H1 (cell line): ENCODE data around the gene MICA. TPM values are rescaled to one million over a fixed set of nuclear protein-coding genes. Genes with fewer than 3 reads are reported as not detected.
A peak's percentile ranks its signal among the peaks of the same experiment; 100 is the strongest.

ENCODE experiments used
- CTCF ChIA-PET: fragments of 300-600 bp; sonication (Branson Sonifier 250); formaldehyde crosslinking; loops from one replicate; lab custom pipeline; 2021; ENCODE audit not compliant: partially characterized antibody; lab: Charles Lee
- POLR2A ChIA-PET: fragments of 300-600 bp; sonication (Branson Sonifier 250); formaldehyde crosslinking; loops from one replicate; lab custom pipeline; 2021; ENCODE audit warnings: inconsistent platforms; ENCODE audit not compliant: partially characterized antibody; lab: Charles Lee
- DNase-seq, 2 experiments: peaks; one replicate each; pipeline versions ENCODE4 v3.0.0 to v3.0.0-alpha.2; 2010 to 2022; ENCODE audit warnings: low spot score in 2 of 2, low read depth in 1 of 2, mixed read lengths in 1 of 2
- FAIRE-seq: peaks from 2 replicates; lab custom pipeline; 2011; peaks lifted over from hg19 to GRCh38; lab: Jason Lieb, UNC
- H2AFZ ChIP-seq: 2 replicates; pipeline ENCODE4 v1.8.1; 2012; ENCODE audit warnings: low read length, inconsistent platforms
- H2AK5ac ChIP-seq: 2 replicates; pipeline ENCODE4 v1.6.1; 2013; ENCODE audit warnings: low read depth, low read length
- H2BK120ac ChIP-seq: replicated peaks from 2 replicates; pipeline ENCODE3; 2013; ENCODE audit warnings: low read depth, low read length, inconsistent platforms
- H2BK12ac ChIP-seq: 2 replicates; pipeline ENCODE4 v1.6.1; 2013; ENCODE audit warnings: low read depth, low read length
- H2BK15ac ChIP-seq: 2 replicates; pipeline ENCODE4 v1.6.1; 2013; ENCODE audit warnings: low read length
- H2BK20ac ChIP-seq: 2 replicates; pipeline ENCODE4 v1.6.1; 2013; ENCODE audit warnings: low read length
- H2BK5ac ChIP-seq: 2 replicates; pipeline ENCODE4 v1.6.1; 2013; ENCODE audit warnings: low read depth, low read length
- H3K14ac ChIP-seq: 2 replicates; pipeline ENCODE4 v1.6.1; 2013; ENCODE audit warnings: inconsistent platforms; ENCODE audit not compliant: insufficient read length
- H3K18ac ChIP-seq: 2 replicates; pipeline ENCODE4 v1.6.1; 2013; ENCODE audit warnings: low read length; ENCODE audit errors: extremely low read depth
- H3K23ac ChIP-seq: 2 replicates; pipeline ENCODE4 v1.6.1; 2013; ENCODE audit warnings: inconsistent platforms; ENCODE audit not compliant: insufficient read length
- H3K23me2 ChIP-seq: 2 replicates; pipeline ENCODE4 v1.6.1; 2013; ENCODE audit warnings: low read depth, low read length
- H3K27ac ChIP-seq: 2 replicates; pipeline ENCODE4 v1.6.1; 2011; ENCODE audit warnings: low read depth, low read length, inconsistent platforms
- H3K27me3 ChIP-seq, 4 experiments: replicated peaks in 1 of 4; 1 replicate in 1 of 4; 2 replicates in 3 of 4; pipeline versions ENCODE4 v1.6.1 to v1.8.1; 2011 to 2013; ENCODE audit warnings: low read length in 3 of 4, mild to moderate bottlenecking in 3 of 4, inconsistent platforms in 2 of 4, mixed read lengths in 2 of 4, moderate library complexity in 1 of 4; ENCODE audit not compliant: control insufficient read depth in 3 of 4, insufficient read depth in 3 of 4; ENCODE audit errors: extremely low read depth in 1 of 4
- H3K36me3 ChIP-seq, 4 experiments: 2 replicates each; pipeline versions ENCODE4 v1.6.1 to v1.8.1; 2011 to 2013; ENCODE audit warnings: mild to moderate bottlenecking in 4 of 4, low read length in 3 of 4, moderate library complexity in 2 of 4, control low read depth in 1 of 4, inconsistent platforms in 1 of 4; ENCODE audit not compliant: insufficient read depth in 4 of 4, control insufficient read depth in 2 of 4
- H3K4ac ChIP-seq: replicated peaks from 2 replicates; pipeline ENCODE3; 2013; ENCODE audit warnings: low read length, low read depth, mixed read lengths, inconsistent platforms; ENCODE audit not compliant: insufficient read length
- H3K4me1 ChIP-seq, 4 experiments: replicated peaks in 1 of 4; 1 replicate in 1 of 4; 2 replicates in 3 of 4; pipeline versions ENCODE4 v1.6.1 to v1.8.1; 2011 to 2013; ENCODE audit warnings: low read length in 3 of 4, inconsistent platforms in 2 of 4, mixed read lengths in 1 of 4; ENCODE audit not compliant: insufficient read depth in 4 of 4, control insufficient read depth in 3 of 4
- H3K4me2 ChIP-seq, 2 experiments: 2 replicates each; pipeline versions ENCODE4 v1.6.1 to v1.8.1; 2011 to 2013; ENCODE audit warnings: low read depth in 2 of 2, low read length in 2 of 2, control low read depth in 1 of 2, inconsistent platforms in 1 of 2, mild to moderate bottlenecking in 1 of 2; ENCODE audit not compliant: insufficient read depth in 1 of 2
- H3K4me3 ChIP-seq, 4 experiments: fragments of 200-600, 300-600 bp in 1 of 4; sonication (generic), shearing (Covaris generic), sonication (Bioruptor Twin) in 1 of 4; 2 replicates each; pipeline versions ENCODE4 v1.5.1 to v1.8.1; 2011 to 2016; ENCODE audit warnings: low read length in 4 of 4, low read depth in 3 of 4, control low read depth in 2 of 4, inconsistent platforms in 2 of 4, mild to moderate bottlenecking in 2 of 4, mixed read lengths in 1 of 4, moderate library complexity in 1 of 4; ENCODE audit not compliant: insufficient read depth in 2 of 4; ENCODE audit errors: extremely low read depth in 1 of 4
- H3K56ac ChIP-seq: replicated peaks from 2 replicates; pipeline ENCODE3; 2013; ENCODE audit warnings: low read depth, mild to moderate bottlenecking, mixed read lengths, low read length, inconsistent platforms; ENCODE audit not compliant: insufficient read length
- H3K79me1 ChIP-seq: 2 replicates; pipeline ENCODE4 v1.6.1; 2013; ENCODE audit warnings: low read depth, low read length, control low read depth
- H3K79me2 ChIP-seq, 2 experiments: 2 replicates each; pipeline versions ENCODE4 v1.6.1 to v1.8.1; 2012 to 2013; ENCODE audit warnings: low read length in 2 of 2, mild to moderate bottlenecking in 2 of 2, inconsistent platforms in 1 of 2; ENCODE audit not compliant: insufficient read depth in 2 of 2, control insufficient read depth in 1 of 2
- H3K9ac ChIP-seq, 4 experiments: replicated peaks in 1 of 4; 1 replicate in 1 of 4; 2 replicates in 3 of 4; pipeline versions ENCODE4 v1.6.1 to v1.8.1; 2011 to 2013; ENCODE audit warnings: low read depth in 3 of 4, low read length in 3 of 4, control low read depth in 2 of 4, mild to moderate bottlenecking in 2 of 4, moderate library complexity in 2 of 4, inconsistent platforms in 1 of 4; ENCODE audit errors: extremely low read depth in 1 of 4
- H3K9me3 ChIP-seq, 2 experiments: 2 replicates each; pipeline versions ENCODE4 v1.6.1 to v1.8.1; 2012 to 2013; ENCODE audit warnings: mild to moderate bottlenecking in 2 of 2, moderate library complexity in 2 of 2, control low read depth in 1 of 2, inconsistent platforms in 1 of 2, low read depth in 1 of 2, low read length in 1 of 2, mixed read lengths in 1 of 2; ENCODE audit not compliant: insufficient read depth in 2 of 2
- H4K20me1 ChIP-seq, 2 experiments: replicated peaks in 1 of 2; 2 replicates each; pipeline versions ENCODE3 to v1.8.1; 2011 to 2013; ENCODE audit warnings: inconsistent platforms in 2 of 2, low read length in 2 of 2, mild to moderate bottlenecking in 1 of 2; ENCODE audit not compliant: insufficient read depth in 2 of 2, control insufficient read depth in 1 of 2
- H4K5ac ChIP-seq: 2 replicates; pipeline ENCODE4 v1.6.1; 2013; ENCODE audit warnings: low read length, low read depth, mixed read lengths, inconsistent platforms; ENCODE audit not compliant: insufficient read length
- H4K8ac ChIP-seq: 2 replicates; pipeline ENCODE4 v1.8.0; 2013; ENCODE audit warnings: mild to moderate bottlenecking, moderate library complexity, low read length, inconsistent platforms; ENCODE audit not compliant: insufficient read depth; ENCODE audit errors: extremely low read depth
- H4K91ac ChIP-seq: replicated peaks from 2 replicates; pipeline ENCODE3; 2013; ENCODE audit warnings: low read length, mixed read lengths, inconsistent platforms; ENCODE audit not compliant: insufficient read length
- GABPA ChIP-seq: IDR thresholded peaks from 2 replicates; pipeline ENCODE4 v1.6.1; 2011; ENCODE audit warnings: mild to moderate bottlenecking, low read length, moderate library complexity, borderline replicate concordance; ENCODE audit not compliant: insufficient read depth
- KDM4A ChIP-seq: IDR thresholded peaks from one replicate; pipeline ENCODE4 v1.7.1; 2012; ENCODE audit warnings: low read depth, mild to moderate bottlenecking, moderate library complexity, low read length, inconsistent platforms; ENCODE audit not compliant: severe bottlenecking
- POLR2AphosphoS5 ChIP-seq: IDR thresholded peaks from 2 replicates; pipeline ENCODE4 v1.6.1; 2011; ENCODE audit warnings: low read depth, low read length
- RAD21 ChIP-seq, 2 experiments: IDR thresholded peaks in 1 of 2; conservative IDR thresholded peaks in 1 of 2; 2 replicates each; pipeline ENCODE4 v1.6.1; 2011; ENCODE audit warnings: low read depth in 2 of 2, low read length in 2 of 2, improper control_type of control experiment in 1 of 2, inconsistent platforms in 1 of 2, mild to moderate bottlenecking in 1 of 2, moderate library complexity in 1 of 2
- WGBS, 2 experiments: shearing (Covaris generic) in 1 of 2; methylation state at CpG; one replicate each; pipeline versions ENCODE4 v1.1.6 to v1.1.7; 2013 to 2015; ENCODE audit warnings: low lambda C conversion rate in 2 of 2, mixed read lengths in 2 of 2, inconsistent platforms in 1 of 2, low coverage in 1 of 2, missing lambda C conversion rate in 1 of 2; ENCODE audit not compliant: insufficient replicate concordance in 2 of 2, insufficient coverage in 1 of 2, insufficient read length in 1 of 2; ENCODE audit errors: extremely low coverage in 1 of 2, missing lambda C conversion rate in 1 of 2; 5-methylcytosine and 5-hydroxymethylcytosine counted together
- polyA plus RNA-seq, 7 experiments: library from polyadenylated mRNA; depleted of rRNA in 3 of 7; stranded (reverse) in 5 of 7; unstranded in 2 of 7; fragments of >200 nt in 5 of 7; fragments of 200-250 nt in 2 of 7; gene quantifications; 1 replicate in 5 of 7; 2 replicates in 1 of 7; 4 replicates in 1 of 7; pipeline versions ENCODE4 v1.2.1 to v1.2.3, GENCODE V29; 2011 to 2013; ENCODE audit warnings: missing spikeins in 2 of 7, mixed read lengths in 2 of 7
- total RNA-seq: library from RNA; stranded (reverse); fragmentation: NEBNext Ultra II Directional; extraction: Animal tissue kit (Norgen Biotek cat#: 25700); gene quantifications from 2 replicates; pipeline ENCODE4 v1.2.1, GENCODE V29; 2021
- TF ChIP-seq, protein P1 (sequence below), 3 experiments: IDR thresholded peaks; 1 replicate in 2 of 3; 2 replicates in 1 of 3; pipeline versions ENCODE4 v1.5.1 to v1.6.1; 2011; ENCODE audit warnings: low read length in 3 of 3, mild to moderate bottlenecking in 3 of 3, inconsistent platforms in 2 of 3, low read depth in 1 of 3, moderate library complexity in 1 of 3; ENCODE audit not compliant: insufficient read depth in 1 of 3; ENCODE audit errors: control extremely low read depth in 1 of 3

Gene MICA
- total and polyA plus RNA-seq, 2 of the 8 experiments (the other 6 are each of a cell fraction or from before 2014, with no cell fraction given), result 12.5 to 16.3 TPM

- no peaks in the 10 kb centered on the region; the same call in 1 of the 2 replicates for H3K23me2 ChIP-seq
- no peak overlapping the region for H3K14ac ChIP-seq
- peaks cover 13 to 16% of the 10 kb centered on the region in 2 experiments for H3K9me3 ChIP-seq
- peaks cover 0 to 8% (median 0%) of the 10 kb centered on the region in 4 experiments; a peak in 3 of 7 replicates for H3K27me3 ChIP-seq
- no peak overlapping the region for H3K56ac ChIP-seq
- no peak overlapping the region for H2BK120ac ChIP-seq
- no peaks in the 10 kb centered on the region for H3K36me3 ChIP-seq
- no peak overlapping the region for H3K27ac ChIP-seq
- H4K20me1 ChIP-seq, result no peaks in the 10 kb centered on the region
- H4K91ac ChIP-seq, result no peak overlapping the region
- H3K4me2 ChIP-seq, result peak overlapping the region in 1 of 2 experiments; percentile 53; a peak in 3 of 4 replicates
- no peak overlapping the region for H3K9ac ChIP-seq
- WGBS, 2 experiments, result 34% methylated on average over 28 of the region's 28 CpGs; no CpG with 5 or more reads in 1 of the 2 experiments
- DNase-seq (peak; percentile 46 to 94), FAIRE-seq (no peak)
- TF ChIP-seq POLR2AphosphoS5, result no peak
- peak; percentile 84 to 86 for TF ChIP-seq RAD21 (IDR thresholded peaks at IDR 0.05 in 1 of 2, conservative IDR thresholded peaks at IDR 0.05 in 1 of 2; ENCODE audit: low read depth in 2 of 2, low read length in 2 of 2)
- peak; percentile 15 for TF ChIP-seq KDM4A
- 0 out of 2 replicates have a peak, but pooled peaks have one; percentile 28 for TF ChIP-seq GABPA
- TF ChIP-seq, protein P1, sequence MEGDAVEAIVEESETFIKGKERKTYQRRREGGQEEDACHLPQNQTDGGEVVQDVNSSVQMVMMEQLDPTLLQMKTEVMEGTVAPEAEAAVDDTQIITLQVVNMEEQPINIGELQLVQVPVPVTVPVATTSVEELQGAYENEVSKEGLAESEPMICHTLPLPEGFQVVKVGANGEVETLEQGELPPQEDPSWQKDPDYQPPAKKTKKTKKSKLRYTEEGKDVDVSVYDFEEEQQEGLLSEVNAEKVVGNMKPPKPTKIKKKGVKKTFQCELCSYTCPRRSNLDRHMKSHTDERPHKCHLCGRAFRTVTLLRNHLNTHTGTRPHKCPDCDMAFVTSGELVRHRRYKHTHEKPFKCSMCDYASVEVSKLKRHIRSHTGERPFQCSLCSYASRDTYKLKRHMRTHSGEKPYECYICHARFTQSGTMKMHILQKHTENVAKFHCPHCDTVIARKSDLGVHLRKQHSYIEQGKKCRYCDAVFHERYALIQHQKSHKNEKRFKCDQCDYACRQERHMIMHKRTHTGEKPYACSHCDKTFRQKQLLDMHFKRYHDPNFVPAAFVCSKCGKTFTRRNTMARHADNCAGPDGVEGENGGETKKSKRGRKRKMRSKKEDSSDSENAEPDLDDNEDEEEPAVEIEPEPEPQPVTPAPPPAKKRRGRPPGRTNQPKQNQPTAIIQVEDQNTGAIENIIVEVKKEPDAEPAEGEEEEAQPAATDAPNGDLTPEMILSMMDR (IDR thresholded peaks at IDR 0.05; ENCODE audit: control extremely low read depth in 1 of 3, insufficient read depth in 1 of 3, low read depth in 1 of 3, low read length in 3 of 3), result peak; percentile 87 to 91 (median 89)
- H3K4me3 ChIP-seq, result no peak overlapping the region
- H3K79me2 ChIP-seq, result no peaks in the 10 kb centered on the region
- no peak overlapping the region for H3K23ac ChIP-seq
- no peak overlapping the region for H2AK5ac ChIP-seq
- H3K4ac ChIP-seq, result no peak overlapping the region
- no peak overlapping the region for H4K5ac ChIP-seq
- H2BK12ac ChIP-seq, result peak overlapping the region; percentile 46; the same call in 1 of the 2 replicates
- ChIA-PET CTCF (interaction anchor here (0.6 to 2.0 kb wide), 29 partner anchors 10 to 1465 kb away, joined by 3 to 45 read pairs (median 5); partner anchors contain the start of gene MICA), POLR2A (interaction anchor here (0.6 to 2.0 kb wide), 7 partner anchors 39 to 283 kb away, joined by 3 to 12 read pairs (median 4); partner anchors contain the start of genes DDX39B, MICA and TCF19)
- H3K4me1 ChIP-seq, result peaks cover 0 to 8% (median 0%) of the 10 kb centered on the region in 4 experiments; a peak in 3 of 7 replicates
- H2BK15ac ChIP-seq, result peak overlapping the region; percentile 93
- peak overlapping the region; percentile 83 for H2BK20ac ChIP-seq
- peak overlapping the region; percentile 97 for H2AFZ ChIP-seq
- H4K8ac ChIP-seq, result no peak overlapping the region
- 0 out of 2 replicates have a peak overlapping the region, but pooled peaks have one; percentile 21 for H2BK5ac ChIP-seq
- peak overlapping the region; percentile 42; the same call in 1 of the 2 replicates for H3K18ac ChIP-seq
- H3K79me1 ChIP-seq, result no peaks in the 10 kb centered on the region
These were observed 38.2 kb downstream of the MICA start for GRCh38 chr6:31441365-31442267.
